ENCODE measurements around the gene HEATR5B. TPM values are rescaled to one million over a fixed set of nuclear protein-coding genes. Genes with fewer than 3 reads are reported as not detected.

HEATR5B gene
- total RNA-seq, 1 donor from 2014 or later = 20.0 TPM

DNA sequence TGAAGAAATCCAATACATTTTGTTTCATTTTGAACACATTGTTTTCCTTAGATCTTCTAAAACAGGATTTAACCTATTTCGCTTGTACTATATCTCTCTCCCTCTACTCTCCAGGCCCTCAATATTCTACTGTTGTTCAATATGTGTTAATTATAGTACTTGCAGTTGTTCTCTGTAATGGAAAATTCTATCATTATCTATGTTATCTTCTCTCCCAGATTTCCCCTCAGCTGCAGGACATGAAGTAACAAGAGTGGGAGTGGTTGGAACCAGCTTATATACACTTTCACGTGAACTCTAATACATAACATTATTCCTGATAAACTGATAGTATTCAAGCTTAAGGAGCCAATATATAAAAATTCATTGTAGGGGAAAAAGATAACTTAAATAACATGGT is 110.9 kb downstream of the HEATR5B start:
- Histone ChIP-seq H3K4me1 (peaks cover 17% of the 10 kb centered on the region), H3K27me3 (ENCODE audit: low read depth) (no peaks in the 10 kb centered on the region), H3K4me3 (no peak overlapping the region), H3K9me3 (replicated peaks) (peaks cover 3% of the 10 kb centered on the region), H3K36me3 (peaks cover under 1% of the 10 kb centered on the region), H3K27ac (replicated peaks) (peak overlapping the region; percentile 47)
- intact Hi-C loops (cut with micrococcal nuclease) = no loop called here
- TF ChIP-seq, protein P1, sequence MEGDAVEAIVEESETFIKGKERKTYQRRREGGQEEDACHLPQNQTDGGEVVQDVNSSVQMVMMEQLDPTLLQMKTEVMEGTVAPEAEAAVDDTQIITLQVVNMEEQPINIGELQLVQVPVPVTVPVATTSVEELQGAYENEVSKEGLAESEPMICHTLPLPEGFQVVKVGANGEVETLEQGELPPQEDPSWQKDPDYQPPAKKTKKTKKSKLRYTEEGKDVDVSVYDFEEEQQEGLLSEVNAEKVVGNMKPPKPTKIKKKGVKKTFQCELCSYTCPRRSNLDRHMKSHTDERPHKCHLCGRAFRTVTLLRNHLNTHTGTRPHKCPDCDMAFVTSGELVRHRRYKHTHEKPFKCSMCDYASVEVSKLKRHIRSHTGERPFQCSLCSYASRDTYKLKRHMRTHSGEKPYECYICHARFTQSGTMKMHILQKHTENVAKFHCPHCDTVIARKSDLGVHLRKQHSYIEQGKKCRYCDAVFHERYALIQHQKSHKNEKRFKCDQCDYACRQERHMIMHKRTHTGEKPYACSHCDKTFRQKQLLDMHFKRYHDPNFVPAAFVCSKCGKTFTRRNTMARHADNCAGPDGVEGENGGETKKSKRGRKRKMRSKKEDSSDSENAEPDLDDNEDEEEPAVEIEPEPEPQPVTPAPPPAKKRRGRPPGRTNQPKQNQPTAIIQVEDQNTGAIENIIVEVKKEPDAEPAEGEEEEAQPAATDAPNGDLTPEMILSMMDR (IDR thresholded peaks at IDR 0.05; ENCODE audit: borderline replicate concordance) = no peak
- no peak for DNase-seq

DNA sequence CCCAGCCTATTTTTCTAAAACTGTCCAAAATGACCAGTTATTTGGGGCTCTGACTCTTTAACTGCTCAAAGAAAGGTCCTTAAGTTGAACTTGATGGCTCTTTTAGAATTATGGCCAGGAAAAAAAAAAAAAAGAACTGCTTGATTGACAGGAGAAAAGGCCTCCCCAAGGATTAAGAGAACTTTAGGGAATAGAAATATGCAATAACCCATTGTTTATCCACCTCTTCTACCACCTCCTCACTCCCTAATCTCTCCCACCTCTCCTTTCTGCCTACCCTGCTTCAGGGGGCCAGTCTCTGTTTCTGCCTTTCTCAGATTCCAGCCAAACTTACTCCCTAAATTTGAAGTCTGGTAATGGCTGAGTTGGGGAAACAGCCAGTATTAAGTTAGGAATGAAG is 112.2 kb downstream of the HEATR5B start:
- no peak for DNase-seq
- intact Hi-C loops (cut with micrococcal nuclease) = no loop called here
- Histone ChIP-seq H3K9me3 (replicated peaks) (no peaks in the 10 kb centered on the region), H3K36me3 (no peaks in the 10 kb centered on the region), H3K27me3 (ENCODE audit: low read depth) (no peaks in the 10 kb centered on the region), H3K4me3 (no peak overlapping the region), H3K27ac (replicated peaks) (no peak overlapping the region), H3K4me1 (peaks cover 30% of the 10 kb centered on the region)
- TF ChIP-seq, protein P1 (IDR thresholded peaks at IDR 0.05; ENCODE audit: borderline replicate concordance) = no peak

DNA sequence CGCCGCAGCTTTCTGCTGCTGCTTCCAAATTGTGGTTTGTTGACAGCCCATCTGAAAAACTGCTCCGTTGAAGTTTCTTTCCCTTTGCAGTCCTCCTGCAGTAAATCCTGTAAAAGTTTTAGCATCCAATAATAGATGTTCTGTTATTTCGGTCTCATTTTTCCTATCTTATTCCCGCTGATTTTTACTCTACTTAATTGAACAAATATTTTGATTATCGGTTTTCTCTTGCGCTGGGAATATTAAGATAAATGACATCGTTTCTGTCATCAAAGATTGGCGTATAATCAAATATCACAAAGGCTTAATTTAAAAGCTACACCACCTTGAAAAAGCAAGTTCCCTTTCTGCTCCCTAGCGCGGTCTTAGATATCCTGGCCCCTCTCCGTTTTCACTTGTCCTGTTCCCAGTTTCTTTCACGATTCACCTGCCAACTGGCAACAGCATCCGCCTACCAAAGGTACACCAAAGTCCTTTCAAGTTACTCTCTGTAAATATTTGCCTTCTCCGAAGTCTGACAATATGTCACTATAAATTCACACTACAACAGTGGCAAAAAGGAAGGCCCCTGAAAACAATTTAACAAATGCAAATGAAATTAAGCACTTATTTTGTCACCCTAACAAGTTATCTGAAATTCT is 116.8 kb downstream of the HEATR5B start:
- Histone ChIP-seq H3K4me1 (peaks cover 55% of the 10 kb centered on the region), H3K36me3 (no peaks in the 10 kb centered on the region), H3K27me3 (ENCODE audit: low read depth) (no peaks in the 10 kb centered on the region), H3K9me3 (replicated peaks) (no peaks in the 10 kb centered on the region), H3K4me3 (peak overlapping the region; percentile 100), H3K27ac (replicated peaks) (peak overlapping the region; percentile 98)
- TF ChIP-seq, protein P1 (IDR thresholded peaks at IDR 0.05; ENCODE audit: borderline replicate concordance) = no peak
- no peak for DNase-seq
- intact Hi-C loops (cut with micrococcal nuclease) = no loop called here

DNA sequence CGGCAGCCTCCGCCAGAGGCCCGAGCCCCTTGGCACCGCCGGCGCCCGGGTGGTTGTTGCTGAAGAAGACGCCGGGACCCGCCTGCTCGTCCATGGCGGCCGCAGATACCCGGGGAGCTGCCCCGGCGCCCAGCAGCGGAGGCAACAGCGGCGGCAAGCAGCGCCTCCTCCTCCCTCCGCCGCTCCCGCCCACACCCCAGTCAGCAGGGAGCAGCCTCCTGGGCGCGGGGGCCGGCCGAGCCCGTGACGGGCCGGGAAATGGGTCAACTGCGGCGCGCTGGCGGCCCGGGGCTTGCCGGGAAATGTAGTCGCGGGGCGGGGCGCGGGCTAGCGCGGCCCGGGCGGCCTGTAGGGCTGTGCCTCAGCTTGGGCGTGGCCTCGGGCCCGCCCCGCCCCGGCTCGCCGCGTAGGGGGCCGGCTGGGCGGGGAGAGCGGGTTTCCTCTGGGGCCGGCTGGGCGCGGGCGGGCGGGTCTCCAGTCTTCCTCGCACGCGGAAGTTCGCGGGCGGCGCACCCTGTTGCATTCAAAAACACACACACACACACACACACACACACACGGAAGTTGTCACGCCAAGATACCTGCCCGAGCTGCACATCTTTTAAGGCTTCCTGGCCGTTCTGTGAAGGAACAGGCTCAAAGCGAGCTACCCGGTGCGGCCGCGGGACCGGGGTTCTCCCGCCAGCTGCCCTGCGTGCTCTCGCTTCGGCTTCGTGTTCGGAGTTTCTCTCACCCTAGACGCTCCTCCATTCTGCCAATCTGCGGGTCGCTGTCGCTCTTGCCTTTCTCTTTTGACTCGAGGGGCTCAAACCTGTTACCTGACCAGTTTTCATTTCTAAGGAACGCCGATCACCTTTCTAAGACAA is 117.6 kb downstream of the HEATR5B start, which contains the start of gene STRN:
Gene STRN, minus strand, starts transcription at position 167 of the 866 bp plus-strand sequence. Its CDS starts 73 bp downstream, at position 94.
- Histone ChIP-seq H3K4me1 (peaks cover 63% of the 10 kb centered on the region), H3K27ac (replicated peaks) (peak within 1 kb of the TSS; percentile 98), H3K36me3 (no peaks in the 10 kb centered on the region), H3K27me3 (ENCODE audit: low read depth) (no peaks in the 10 kb centered on the region), H3K4me3 (peak within 1 kb of the TSS; percentile 100), H3K9me3 (replicated peaks) (no peaks in the 10 kb centered on the region)
- TF ChIP-seq, protein P1 (IDR thresholded peaks at IDR 0.05; ENCODE audit: borderline replicate concordance) = no peak
- intact Hi-C loops (cut with micrococcal nuclease) = no loop called here
- peak; percentile 97 for DNase-seq

DNA sequence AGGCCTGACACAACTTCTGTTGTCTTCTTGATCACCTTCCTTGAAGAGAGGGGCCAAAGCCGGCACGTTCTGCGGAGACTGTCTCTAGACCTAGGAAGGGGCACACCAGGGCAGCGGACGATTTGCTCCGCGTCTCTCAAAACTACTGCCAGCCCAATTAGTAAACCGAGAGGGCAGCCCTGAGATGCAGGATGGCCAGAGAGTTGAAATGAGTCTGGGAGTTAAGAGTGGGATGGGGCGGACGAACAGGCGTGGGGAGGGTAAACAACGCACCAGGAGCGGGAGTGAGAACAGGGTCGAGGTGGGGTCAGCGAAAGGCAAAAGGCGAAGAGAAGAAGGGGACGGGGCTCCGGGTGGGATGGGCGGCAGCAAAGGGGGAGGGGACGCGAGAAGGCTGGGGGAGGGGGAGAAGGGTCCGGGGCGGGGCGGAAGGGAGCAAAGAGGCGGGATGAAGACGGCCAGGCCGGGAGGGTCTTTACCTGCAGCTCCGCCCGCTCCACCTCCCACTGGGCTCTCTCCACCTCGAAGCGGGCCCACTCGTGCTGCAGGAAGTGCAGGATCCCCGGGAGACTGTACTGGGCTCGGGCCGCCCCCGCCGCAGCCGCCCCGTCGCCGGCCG is 118.3 kb downstream of the HEATR5B start:
- Histone ChIP-seq H3K36me3 (no peaks in the 10 kb centered on the region), H3K27me3 (ENCODE audit: low read depth) (no peaks in the 10 kb centered on the region), H3K4me3 (peak overlapping the region; percentile 100), H3K9me3 (replicated peaks) (no peaks in the 10 kb centered on the region), H3K27ac (replicated peaks) (peak overlapping the region; percentile 98), H3K4me1 (peaks cover 68% of the 10 kb centered on the region)
- intact Hi-C loops (cut with micrococcal nuclease) = no loop called here
- DNase-seq = peak; percentile 59
- TF ChIP-seq, protein P1 (IDR thresholded peaks at IDR 0.05; ENCODE audit: borderline replicate concordance) = no peak
